ENCODE data around the gene SNRNP48. TPM values are rescaled to one million over a fixed set of nuclear protein-coding genes. Genes with fewer than 3 reads are reported as not detected.

SNRNP48 gene
- polyA plus RNA-seq, 1 donor (not counting 4 experiments of a cell fraction or from before 2014, with no cell fraction given), result 12.2 TPM

DNA sequence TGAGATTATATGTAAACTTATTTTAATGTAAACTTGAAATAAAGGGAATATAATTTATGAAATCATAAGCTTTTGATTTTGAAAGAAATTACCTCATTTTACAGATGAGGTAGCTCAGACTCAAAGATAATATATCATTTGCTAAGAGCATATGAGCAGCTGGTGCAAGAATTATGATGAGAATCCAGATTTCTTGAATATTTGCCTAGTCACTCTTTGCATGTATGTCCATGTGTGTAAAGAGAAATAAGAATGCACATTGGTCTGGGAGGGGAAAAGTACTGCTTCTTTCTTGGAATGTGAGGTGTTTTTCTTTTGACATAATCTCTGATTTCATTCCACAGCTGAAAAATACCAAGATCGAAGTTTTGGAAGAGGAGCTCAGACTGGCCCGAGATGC lies 11.1 kb upstream of the SNRNP48 start:
- H2AFZ ChIP-seq (ENCODE audit: control insufficient read depth, low read length), result no peak overlapping the region

DNA sequence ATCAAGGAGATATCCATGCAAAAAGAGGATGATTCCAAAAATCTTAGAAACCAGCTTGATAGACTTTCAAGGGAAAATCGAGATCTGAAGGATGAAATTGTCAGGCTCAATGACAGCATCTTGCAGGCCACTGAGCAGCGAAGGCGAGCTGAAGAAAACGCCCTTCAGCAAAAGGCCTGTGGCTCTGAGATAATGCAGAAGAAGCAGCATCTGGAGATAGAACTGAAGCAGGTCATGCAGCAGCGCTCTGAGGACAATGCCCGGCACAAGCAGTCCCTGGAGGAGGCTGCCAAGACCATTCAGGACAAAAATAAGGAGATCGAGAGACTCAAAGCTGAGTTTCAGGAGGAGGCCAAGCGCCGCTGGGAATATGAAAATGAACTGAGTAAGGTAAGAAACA lies 10.1 kb upstream of the SNRNP48 start:
- Histone ChIP-seq H3K27me3 (ENCODE audit: control insufficient read depth, extremely low read depth, insufficient read depth, low read length) (no peaks in the 10 kb centered on the region), H3K9ac (ENCODE audit: control insufficient read depth, extremely low read depth, insufficient read depth, low read length) (no peak overlapping the region), H3K36me3 (ENCODE audit: control insufficient read depth in 2 of 2, extremely low read depth in 1 of 2, insufficient read depth in 2 of 2, low read length in 2 of 2) (peaks cover 65 to 72% of the 10 kb centered on the region in 2 experiments), H3K27ac (ENCODE audit: control insufficient read depth, insufficient read depth, low read length) (no peak overlapping the region), H2AFZ (ENCODE audit: control insufficient read depth, low read length) (no peak overlapping the region), H3K4me2 (ENCODE audit: control insufficient read depth, extremely low read depth, insufficient read depth, low read depth, low read length) (no peak overlapping the region), H3K4me1 (ENCODE audit: control insufficient read depth, extremely low read depth, insufficient read depth, low read length) (no peaks in the 10 kb centered on the region), H3K9me1 (ENCODE audit: control insufficient read depth, extremely low read depth, insufficient read depth, low read length) (no peaks in the 10 kb centered on the region), H4K20me1 (ENCODE audit: control insufficient read depth, extremely low read depth, insufficient read depth, low read length) (peaks cover 7% of the 10 kb centered on the region), H3K79me2 (ENCODE audit: control insufficient read depth, insufficient read depth, low read length) (peaks cover 12% of the 10 kb centered on the region), H3K4me3 (ENCODE audit: control insufficient read depth in 2 of 3, extremely low read depth in 1 of 3, insufficient read depth in 2 of 3, low read depth in 1 of 3, low read length in 3 of 3) (no peak overlapping the region), H3K9me3 (ENCODE audit: control insufficient read depth, low read depth, low read length) (no peaks in the 10 kb centered on the region)
- FAIRE-seq (no peak), DNase-seq (ENCODE audit: low read depth, low spot score) (no peak)
- TF ChIP-seq CTCF (optimal IDR thresholded peaks at IDR 0.05 in 1 of 3, IDR thresholded peaks at IDR 0.05 in 1 of 3, conservative IDR thresholded peaks at IDR 0.05 in 1 of 3; ENCODE audit: extremely low read depth in 1 of 3, insufficient read depth in 2 of 3, low read length in 3 of 3) (no peak), EZH2 (IDR thresholded peaks at IDR 0.05; ENCODE audit: low read length) (no peak)
- dilution Hi-C loops (cut with MboI; ENCODE audit: extremely low pct_ligation_motif_present, low sequenced_read_pairs), result loop anchor here (25.0 kb wide), 1 partner anchor 168 kb away; no protein-coding TSS in a partner anchor

More for the DNA sequence above, 11.1 kb upstream of the SNRNP48 start:
- H3K4me3 ChIP-seq (ENCODE audit: control insufficient read depth in 2 of 3, extremely low read depth in 1 of 3, insufficient read depth in 2 of 3, low read depth in 1 of 3, low read length in 3 of 3), result no peak overlapping the region
- H3K27ac ChIP-seq (ENCODE audit: control insufficient read depth, insufficient read depth, low read length), result no peak overlapping the region
- H4K20me1 ChIP-seq (ENCODE audit: control insufficient read depth, extremely low read depth, insufficient read depth, low read length), result peaks cover 7% of the 10 kb centered on the region
- H3K4me1 ChIP-seq (ENCODE audit: control insufficient read depth, extremely low read depth, insufficient read depth, low read length), result no peaks in the 10 kb centered on the region
- H3K4me2 ChIP-seq (ENCODE audit: control insufficient read depth, extremely low read depth, insufficient read depth, low read depth, low read length), result no peak overlapping the region
- H3K79me2 ChIP-seq (ENCODE audit: control insufficient read depth, insufficient read depth, low read length), result peaks cover 9% of the 10 kb centered on the region
- peaks cover 65 to 71% of the 10 kb centered on the region in 2 experiments for H3K36me3 ChIP-seq (ENCODE audit: control insufficient read depth in 2 of 2, extremely low read depth in 1 of 2, insufficient read depth in 2 of 2, low read length in 2 of 2)
- no peaks in the 10 kb centered on the region for H3K27me3 ChIP-seq (ENCODE audit: control insufficient read depth, extremely low read depth, insufficient read depth, low read length)
- no peak overlapping the region for H3K9ac ChIP-seq (ENCODE audit: control insufficient read depth, extremely low read depth, insufficient read depth, low read length)
- DNase-seq (ENCODE audit: low read depth, low spot score), result no peak
- TF ChIP-seq CTCF (optimal IDR thresholded peaks at IDR 0.05 in 1 of 3, IDR thresholded peaks at IDR 0.05 in 1 of 3, conservative IDR thresholded peaks at IDR 0.05 in 1 of 3; ENCODE audit: extremely low read depth in 1 of 3, insufficient read depth in 2 of 3, low read length in 3 of 3), result no peak
- no peak for TF ChIP-seq EZH2 (IDR thresholded peaks at IDR 0.05; ENCODE audit: low read length)
- dilution Hi-C loops (cut with MboI; ENCODE audit: extremely low pct_ligation_motif_present, low sequenced_read_pairs), result loop anchor here (25.0 kb wide), 1 partner anchor 167 kb away; no protein-coding TSS in a partner anchor
- H3K9me3 ChIP-seq (ENCODE audit: control insufficient read depth, low read depth, low read length), result no peaks in the 10 kb centered on the region
- H3K9me1 ChIP-seq (ENCODE audit: control insufficient read depth, extremely low read depth, insufficient read depth, low read length), result no peaks in the 10 kb centered on the region
- no peak for FAIRE-seq
